CD4-positive, alpha-beta T cell treated with Interleukin-15 for 4 hours (primary cell): ENCODE results near the gene EDDM13.
"Not testable (repeated sequence)": the region's sequence is repeated elsewhere in the genome, so short reads cannot be mapped to it uniquely, and the experiment has no call there.

Source experiments
- DNase-seq: peaks from one replicate; pipeline ENCODE4 v3.0.0-alpha.2; 2020; ENCODE audit warnings: low spot score

Gene EDDM13

DNA sequence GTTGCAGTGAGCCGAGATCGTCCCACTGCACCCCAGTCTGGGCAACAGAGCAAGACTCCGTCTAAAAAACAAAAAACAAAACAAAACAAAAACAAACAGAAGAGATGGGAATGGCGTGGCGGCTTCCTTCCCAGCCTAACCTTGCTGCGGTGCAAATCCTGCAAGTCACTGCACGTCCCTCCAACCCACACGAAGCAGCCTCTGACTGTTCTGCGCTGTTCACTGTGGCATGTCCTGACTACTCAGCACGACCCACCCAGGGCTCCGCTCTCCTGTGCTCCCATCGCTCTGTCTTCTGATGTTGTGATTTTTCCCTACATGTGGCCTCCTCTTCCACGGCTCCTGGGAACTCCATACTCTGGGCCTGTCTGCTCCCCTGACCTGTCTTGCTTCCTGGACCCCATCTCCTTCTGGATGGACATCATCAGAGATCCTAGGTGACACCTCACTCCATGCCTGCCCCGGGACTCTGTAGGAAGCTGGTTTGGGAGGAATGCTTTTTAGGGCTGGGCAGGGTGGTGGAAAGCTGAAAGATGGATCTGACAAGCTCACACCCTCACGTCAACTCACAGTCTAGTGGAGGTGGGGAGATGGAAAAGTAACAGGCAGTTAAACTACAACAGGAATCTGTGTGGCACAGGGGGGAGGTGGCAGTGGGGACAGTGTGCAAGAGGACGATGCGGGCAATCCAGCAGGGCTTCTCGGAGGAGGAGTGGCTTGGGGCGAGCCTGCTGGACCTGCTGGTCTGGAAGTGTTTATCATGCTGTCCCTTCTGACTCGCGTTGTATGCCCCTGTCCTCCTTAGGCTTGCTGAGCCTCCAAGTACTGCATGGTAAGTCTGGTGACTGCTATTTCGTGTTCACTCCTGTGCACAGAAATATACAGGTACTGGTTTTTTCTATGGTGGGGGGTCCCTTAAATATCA, 23.2 kb downstream of the EDDM13 start:
- DNase-seq = no peak

DNA sequence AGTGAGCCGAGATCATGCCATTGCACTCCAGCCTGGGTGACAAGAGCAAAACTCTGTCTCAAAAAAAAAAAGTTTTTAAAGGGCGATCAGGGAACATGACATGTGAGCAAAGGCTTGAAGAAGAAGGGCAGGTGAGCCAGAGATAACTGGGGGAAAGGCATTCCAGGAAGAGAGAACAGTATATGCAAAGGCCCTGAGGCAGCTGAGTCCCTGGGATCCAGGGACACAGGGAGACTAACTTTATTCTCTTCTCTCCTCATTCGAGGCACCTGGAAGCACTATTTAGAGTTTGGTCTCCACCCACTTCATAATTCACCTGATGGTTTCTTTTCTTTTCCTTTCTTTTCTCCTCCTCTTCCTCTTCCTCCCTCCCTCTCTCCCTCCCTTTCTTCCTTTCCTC, 24.5 kb downstream of the EDDM13 start:
- no peak for DNase-seq

DNA sequence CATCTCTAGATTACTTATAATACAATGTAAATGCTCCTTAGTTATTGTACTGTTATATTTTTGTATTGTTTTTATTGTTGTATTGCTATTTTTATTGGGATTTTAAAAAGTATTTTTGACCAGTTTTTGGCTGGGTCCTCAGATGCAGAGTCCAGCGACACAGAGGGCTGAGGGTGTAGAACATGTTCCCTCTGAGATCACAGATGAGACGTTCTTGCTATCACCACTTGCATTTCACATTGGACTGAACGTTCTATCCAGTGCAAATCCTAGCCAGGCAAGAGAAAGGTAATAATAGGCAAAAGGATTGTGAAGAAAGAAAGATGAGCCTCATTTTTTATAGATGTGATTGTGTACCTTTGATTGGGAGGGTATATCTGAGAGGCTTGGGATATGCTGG, 27.1 kb downstream of the EDDM13 start:
- no peak for DNase-seq

DNA sequence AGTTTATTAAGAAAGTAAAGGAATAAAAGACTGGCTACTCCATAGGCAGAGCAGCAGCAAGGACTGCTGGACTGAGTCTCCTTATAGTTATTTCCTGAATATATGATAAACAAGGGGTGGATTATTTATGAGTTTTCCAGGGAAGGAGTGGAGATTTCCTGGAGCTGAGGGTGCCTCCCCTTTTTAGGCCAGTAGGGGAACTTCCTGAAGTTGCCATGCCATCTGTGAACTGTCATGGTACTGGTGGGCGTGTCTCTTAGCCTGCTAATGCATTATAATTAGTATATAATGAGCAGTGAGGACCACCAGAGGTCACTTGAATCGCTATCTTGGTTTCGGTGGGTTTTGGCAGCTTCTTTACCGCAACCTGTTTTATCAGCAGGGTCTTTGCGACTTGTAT, 28.6 kb downstream of the EDDM13 start:
- DNase-seq = no peak

DNA sequence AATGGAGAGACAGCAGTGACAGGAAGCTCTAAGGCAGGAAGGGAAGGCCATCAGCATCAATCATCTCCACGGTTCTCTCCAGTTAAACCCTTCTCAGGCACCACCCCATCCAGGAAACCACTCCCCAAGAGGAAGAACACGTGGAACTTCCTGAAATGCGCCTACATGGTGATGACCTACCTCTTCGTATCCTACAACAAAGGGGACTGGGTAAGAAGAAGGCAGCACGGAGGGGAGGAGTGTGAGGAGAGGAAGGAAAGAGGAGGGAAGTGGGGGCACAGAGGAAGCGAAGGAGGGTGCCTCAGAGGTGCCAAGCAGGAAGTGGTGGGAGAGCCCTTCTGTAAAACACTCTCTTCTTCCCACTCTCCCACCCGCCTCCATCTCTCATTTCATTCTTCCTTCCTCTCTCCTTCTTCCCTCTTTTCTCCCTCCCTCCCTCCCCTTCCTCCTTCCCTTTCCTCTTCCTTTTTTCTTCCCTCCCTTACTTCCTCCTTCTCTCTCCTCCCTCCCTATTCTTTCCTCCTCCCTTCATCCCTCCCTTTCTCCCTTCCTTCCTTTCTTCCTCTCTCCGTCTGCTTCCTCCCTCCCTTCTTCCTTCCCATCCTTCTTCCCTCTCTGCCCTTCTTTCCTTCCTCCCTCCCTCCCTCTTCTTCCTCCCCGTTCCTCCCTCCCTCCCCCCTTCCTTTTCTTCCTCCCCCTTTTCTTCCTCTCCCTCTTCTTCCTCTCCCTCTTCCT, 29.5 kb downstream of the EDDM13 start:
- no peak for DNase-seq

DNA sequence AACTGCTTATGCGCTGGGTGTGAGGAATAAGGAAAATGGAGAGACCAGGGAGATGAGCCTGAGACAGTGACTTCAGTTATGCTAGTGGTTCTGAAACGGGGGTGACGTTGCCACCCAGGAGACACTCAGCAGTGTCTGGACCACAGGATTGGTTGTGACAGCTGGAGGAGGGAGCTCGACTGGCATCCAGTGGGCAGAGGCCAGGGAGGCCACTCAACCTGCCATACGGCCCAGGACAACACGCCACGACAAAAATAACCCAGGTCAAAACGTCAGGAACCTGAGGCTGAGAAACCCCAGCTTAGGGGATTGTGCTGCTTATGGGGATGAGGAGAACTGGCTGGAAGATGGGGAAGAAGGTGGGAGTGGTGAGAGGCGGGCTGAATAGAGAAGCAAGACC, 31.7 kb downstream of the EDDM13 start:
- DNase-seq = no peak

DNA sequence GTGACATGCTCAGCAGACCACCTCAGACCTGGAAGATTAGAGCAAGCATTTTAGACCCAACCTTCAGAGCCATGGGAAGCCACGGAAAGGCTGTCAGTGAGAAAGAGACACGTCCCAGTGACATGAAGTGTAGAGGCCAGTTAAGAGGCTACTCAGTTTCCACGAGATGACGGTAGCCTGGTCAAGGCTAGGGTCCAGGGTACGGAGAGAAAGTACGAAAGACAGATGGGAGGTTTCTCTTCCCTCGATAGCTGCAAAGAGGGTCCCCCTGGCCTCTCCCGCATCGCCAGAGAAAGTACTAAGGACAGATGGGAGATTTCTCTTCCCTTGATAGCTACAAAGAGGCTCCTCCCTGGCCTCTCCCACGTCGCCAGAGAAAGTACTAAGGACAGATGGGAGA, 33.5 kb downstream of the EDDM13 start:
- no peak for DNase-seq

DNA sequence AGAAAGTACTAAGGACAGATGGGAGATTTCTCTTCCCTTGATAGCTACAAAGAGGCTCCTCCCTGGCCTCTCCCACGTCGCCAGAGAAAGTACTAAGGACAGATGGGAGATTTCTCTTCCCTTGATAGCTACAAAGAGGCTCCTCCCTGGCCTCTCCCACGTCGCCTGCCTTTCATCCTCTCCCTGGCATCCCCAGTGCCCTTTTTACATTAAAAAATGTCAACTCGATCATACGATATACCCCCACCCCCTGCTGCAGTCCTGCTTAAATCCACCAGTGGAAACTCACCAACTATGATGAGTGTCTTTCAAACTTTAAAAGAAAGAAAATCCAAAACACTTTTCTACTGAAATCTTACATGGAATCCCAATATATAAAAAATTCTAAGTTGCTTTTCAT, 34.5 kb downstream of the EDDM13 start:
- not testable (repeated sequence) for DNase-seq

DNA sequence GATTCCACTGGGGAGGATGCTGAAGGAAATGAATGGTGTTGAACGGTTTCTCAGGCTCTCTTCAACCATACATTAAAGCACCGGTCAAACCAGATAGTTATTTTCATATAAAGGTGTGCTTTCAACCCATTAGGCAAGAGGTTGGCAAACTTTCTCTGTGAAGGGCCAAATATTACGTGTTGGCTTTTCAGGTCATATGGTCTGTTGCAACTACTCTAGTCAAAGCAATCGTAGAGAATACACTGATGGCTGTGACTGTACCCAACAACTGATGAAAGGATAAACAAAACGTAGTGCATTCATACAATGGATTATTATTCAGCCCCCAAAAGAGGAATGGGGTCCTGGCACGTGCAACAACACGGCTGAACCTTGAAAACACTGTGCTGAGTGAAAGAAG, 36.2 kb downstream of the EDDM13 start:
- DNase-seq = no peak

DNA sequence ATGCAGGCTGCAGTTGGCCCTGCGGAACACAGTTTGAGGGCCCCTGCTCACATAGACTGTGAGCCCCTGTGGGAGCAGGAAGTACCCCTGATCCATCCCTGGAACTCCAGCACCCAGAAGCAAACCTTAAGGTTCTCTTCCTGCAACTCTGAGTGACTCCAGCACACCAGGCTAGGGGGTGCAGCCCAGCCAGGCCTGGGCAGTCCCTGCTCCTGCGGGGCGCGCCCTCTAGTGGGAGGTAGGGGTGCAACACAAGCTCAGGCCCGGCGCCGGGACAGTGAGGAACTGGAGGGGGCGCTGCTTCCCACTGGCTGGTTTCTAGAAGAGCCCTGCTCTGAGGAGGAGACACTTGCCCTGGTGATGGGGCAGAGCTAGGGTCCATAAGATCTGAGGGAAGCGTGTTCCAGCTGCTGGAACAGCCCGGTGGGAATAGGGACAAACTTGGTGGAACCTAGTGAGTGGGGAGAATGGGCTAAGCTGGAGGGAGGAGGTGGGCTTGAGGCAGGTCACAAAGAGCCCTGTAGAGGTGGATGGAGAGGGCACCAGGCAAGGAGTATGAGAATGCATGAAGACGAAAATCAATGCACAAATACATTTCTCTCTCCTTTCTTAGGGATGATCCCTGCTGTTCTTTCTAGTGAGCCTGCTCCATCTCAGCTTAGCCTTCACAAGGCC, 37.1 kb downstream of the EDDM13 start:
- peak; percentile 42 for DNase-seq

DNA sequence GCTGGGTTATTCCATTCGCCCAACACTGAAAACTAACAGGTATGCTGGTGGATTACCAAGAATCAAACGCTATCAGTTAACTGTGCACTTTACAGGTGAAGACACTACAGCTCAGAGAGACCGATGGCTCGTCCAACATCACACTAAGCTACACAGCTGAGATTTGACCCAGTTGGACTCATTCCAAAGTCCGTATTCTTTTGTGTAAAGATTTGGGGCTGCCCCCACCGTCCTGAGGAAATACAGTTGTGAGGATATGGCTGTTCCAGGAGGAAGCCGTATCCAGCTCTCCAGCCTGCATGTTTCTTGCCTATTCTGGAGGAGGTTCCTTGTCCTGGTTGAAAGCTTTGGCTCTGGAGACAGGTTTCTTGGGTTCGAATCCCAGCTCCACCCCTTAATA, 37.9 kb downstream of the EDDM13 start:
- DNase-seq = no peak

DNA sequence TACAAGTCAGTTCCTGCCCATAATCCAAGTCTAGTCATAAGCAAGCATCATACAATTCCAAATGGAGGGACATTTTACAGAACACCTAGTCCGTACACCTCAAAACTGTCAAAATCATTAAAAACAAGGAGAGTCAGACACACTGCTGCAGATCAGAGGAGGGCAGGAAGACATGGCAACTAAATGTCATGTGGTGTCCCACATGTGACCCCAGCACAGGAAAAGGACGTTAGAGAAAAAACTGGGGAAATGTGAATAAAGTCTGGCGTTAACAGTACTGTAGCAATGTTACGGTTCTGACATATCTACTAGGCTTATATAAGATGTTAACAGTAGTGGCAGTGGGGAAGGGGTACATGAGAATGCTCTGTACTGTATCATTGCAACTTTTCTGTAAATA, 39.8 kb downstream of the EDDM13 start:
- no peak for DNase-seq

DNA sequence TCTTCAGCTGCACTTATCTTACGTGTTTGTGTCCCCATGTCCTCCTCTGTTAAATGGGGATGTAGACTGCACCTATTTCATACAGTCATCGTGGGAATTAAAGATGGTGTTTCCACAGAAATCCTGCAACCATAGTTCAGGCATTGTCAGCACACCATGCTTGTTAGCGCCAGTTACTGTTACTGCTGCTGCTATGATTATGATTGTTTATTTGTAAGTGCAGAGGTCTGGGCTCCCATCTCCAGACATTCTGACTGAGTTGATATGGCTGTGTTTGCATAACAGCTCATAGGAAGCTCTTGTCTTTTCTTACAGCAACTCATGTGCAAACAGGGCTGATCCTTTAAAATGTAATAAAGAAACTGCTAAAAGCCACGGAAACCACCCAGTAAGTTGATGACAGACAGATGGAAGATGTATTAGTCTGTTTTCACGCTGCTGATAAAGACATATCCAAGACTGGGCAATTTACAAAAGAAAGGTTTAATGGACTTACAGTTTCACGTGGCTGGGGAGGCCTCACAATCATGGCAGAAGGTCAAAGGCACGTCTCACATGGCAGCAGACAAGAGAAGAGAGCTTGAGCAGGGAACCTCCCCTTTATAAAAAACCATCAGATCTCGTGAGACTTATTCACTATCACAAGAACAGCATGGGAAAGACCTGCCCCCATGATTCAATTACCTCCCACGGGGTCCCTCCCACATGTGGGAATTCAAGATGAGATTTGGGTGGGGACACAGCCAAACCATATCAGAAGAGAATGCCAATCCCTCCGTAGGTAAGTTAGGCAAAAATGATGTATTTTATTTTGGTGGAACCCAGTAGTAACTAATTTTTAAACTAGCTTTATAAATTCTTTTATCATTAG, 40.5 kb downstream of the EDDM13 start:
- DNase-seq = no peak

DNA sequence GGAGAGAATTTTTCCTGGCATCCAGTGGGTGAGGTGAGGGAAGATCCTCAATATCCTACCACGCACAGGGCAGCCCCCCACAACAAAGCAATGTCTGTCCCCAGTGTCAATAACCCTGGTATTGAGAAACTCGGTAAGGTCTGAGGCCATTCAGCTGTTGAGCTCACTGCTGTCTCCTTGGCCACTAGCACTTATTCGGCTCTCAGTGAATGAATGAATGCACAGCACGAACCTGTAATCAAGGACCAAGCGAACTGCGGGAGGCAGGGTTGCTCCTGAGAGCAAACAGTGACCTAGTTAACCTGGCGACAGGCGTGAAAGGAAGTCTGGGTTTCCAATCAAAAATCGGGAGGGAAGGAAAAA, 41.5 kb downstream of the EDDM13 start:
- no peak for DNase-seq

DNA sequence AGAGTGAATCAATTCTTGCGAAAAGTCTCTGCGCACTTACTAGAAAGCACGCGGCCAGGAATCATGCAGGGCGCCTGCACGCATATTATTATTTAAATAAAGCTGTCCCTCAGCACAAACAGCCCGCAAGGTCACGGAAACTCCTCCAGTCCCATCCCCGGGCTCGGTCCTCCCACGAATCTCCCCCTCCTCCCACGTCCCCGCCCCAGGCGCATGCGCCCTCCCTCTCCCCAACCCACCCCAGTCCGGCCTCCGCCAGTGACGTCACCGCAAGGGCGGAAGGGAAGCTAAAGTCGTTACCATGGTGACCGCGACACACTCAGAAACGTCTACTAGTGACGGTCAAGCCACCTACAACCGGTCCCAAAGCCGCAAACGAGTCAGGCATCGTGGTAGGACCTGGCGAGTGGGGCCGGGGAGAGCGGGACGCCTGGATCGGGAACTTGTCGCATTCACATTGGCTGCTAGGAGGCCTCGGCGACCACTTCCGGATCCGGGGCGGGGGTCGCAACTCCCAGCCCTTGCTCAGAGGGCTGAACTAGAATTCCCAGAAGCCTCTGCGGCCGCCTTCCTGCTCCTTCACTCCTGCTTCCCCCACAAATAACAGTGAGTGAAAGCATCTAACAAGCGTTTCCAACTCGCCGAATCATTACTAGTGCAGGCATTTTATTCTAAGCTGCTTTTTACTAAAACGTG, 42.0 kb downstream of the EDDM13 start, which contains the start of gene ZSCAN5A:
Gene ZSCAN5A, minus strand, starts transcription at position 459 of the 696 bp plus-strand sequence. CDS start 89,793 bp downstream, outside the sequence.
- peak; percentile 96 for DNase-seq

DNA sequence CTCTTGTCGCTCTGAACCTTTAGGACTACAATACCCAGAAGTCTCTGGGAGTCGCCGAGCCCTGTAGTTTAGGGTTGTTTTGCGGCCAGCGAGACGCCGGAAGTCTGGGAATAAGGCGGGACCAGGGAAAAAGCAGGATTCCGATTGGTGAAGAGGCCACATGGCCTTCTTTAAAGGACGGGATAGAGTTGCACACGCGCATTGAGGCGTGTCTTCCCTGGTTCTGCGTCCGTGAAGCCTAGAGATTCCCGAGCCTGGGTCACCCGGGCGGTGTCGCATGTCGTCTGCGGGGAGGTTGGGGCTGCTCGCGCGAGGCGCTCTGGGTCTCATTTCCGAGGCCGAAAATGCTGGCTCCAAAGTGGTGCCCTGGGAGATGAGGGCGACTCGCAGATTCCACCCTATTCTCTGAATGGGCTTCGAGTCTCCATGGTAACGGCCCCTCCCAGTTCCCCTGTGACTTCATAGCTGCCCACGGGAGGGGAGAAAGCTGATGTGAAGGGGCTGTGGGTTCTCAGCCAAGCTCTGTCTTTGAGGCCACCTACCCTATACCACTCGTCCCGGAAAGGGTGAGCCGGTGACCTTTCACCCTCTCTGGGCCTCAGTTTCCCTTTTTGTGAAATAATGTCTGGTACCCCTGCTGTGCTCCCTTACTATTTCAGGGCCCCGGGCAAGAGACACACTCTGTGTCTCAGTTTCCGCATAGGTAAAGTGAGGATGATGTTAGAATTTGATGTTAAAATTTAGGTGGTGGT, 42.7 kb downstream of the EDDM13 start:
- DNase-seq = peak; percentile 97

DNA sequence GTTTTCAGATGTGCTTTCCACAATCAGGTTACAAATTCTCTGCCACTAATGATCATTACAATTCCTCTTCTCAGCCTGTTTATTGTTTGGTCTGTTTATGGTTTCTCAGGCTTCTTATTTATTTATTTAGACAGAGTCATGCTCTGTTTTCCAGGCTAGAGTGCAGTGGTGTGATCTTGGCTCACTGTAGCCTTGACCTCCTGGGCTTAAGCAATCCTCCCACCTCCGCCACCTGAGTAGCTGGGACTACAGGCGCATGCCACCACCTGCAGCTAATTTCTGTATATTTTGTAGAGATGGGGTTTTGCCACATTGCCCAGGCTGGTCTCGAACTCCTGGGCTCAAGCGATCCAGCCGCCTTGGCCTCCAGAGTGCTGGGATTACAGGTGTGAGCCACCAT, 44.2 kb downstream of the EDDM13 start:
- no peak for DNase-seq

DNA sequence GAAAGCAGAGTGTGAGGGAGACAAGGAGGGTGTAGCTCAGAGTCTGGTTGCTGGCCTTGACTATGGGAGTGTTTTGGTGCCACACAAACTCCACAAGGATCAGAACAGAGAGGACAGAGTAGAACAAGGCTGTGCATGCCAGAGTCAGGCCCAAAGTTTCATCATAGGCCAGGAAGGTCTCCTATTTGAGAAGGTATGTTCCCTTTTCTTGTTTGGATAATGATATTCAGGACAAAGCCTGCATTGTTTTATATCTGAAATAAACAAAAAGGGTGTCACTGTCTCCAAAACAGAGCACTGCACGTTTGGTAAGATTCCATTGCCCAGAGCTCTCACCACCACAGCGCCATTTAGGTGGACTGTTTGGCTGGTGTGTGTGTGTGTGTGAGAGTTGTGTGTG, 45.2 kb downstream of the EDDM13 start:
- DNase-seq = no peak

DNA sequence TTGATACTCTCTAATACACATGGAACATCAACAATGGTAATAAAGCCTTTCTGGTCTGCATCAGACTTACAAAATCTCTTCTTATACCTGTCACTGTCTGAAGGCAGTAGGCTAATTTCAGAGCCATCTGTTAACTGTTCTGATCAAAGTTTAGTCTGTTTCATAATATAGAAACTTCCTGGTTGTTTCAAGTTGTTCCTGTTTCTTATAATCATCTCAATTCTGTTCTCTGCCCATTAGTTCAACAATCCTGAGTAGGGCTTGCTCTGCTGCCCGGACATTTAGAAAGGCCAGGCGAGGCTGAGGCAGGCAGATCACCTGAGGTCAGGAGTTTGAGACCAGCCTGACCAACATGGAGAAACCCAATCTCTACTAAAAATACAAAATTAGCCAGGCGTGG, 47.4 kb downstream of the EDDM13 start:
- DNase-seq = no peak

DNA sequence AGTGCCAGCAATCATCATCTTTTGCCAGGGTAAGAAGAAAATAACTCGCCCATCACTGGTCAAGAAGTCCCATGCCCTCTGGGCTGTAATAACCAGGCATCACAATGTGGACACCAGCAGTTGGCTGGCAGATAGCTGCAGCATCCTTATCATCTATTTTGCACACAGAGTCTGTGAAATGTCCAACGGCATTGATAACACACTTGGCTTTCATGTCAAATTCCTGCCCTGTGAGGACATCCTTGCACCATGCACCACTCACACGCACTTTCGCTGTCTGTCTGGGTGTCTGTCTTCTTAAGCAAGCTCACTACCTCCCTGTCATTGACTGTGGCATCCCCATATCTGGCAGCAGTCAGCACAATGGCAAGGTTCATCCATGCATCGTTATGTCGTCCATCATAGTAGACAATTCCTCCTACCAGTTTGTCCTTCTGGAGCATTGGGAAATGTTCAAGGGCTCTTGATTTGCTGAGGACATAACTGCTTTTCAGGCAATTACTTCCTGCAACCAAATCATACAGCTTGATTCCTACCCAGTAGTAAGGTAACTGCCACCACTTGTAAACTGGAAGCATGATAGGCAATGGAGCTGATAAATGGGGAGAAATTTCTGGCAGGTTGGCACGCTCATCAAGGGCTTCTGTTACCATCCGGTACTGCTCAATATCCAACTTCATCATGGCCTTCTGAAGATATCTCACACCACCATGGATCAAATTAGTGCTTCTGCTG, 48.9 kb downstream of the EDDM13 start:
- no peak for DNase-seq
